NCI-H2196 treated with DMSO at 0.1 percent for 48 hours (cell line): ENCODE data around the gene CYP2U1.
A peak's percentile ranks its signal among the peaks of the same experiment; 100 is the strongest.
"Not testable (repeated sequence)": the region's sequence is repeated elsewhere in the genome, so short reads cannot be mapped to it uniquely, and the experiment has no call there.

ENCODE experiments used
- DNase-seq: peaks from one replicate; lab custom pipeline; 2025; ENCODE audit not compliant: unreplicated experiment; lab: John Stamatoyannopoulos, UW

Gene CYP2U1

DNA sequence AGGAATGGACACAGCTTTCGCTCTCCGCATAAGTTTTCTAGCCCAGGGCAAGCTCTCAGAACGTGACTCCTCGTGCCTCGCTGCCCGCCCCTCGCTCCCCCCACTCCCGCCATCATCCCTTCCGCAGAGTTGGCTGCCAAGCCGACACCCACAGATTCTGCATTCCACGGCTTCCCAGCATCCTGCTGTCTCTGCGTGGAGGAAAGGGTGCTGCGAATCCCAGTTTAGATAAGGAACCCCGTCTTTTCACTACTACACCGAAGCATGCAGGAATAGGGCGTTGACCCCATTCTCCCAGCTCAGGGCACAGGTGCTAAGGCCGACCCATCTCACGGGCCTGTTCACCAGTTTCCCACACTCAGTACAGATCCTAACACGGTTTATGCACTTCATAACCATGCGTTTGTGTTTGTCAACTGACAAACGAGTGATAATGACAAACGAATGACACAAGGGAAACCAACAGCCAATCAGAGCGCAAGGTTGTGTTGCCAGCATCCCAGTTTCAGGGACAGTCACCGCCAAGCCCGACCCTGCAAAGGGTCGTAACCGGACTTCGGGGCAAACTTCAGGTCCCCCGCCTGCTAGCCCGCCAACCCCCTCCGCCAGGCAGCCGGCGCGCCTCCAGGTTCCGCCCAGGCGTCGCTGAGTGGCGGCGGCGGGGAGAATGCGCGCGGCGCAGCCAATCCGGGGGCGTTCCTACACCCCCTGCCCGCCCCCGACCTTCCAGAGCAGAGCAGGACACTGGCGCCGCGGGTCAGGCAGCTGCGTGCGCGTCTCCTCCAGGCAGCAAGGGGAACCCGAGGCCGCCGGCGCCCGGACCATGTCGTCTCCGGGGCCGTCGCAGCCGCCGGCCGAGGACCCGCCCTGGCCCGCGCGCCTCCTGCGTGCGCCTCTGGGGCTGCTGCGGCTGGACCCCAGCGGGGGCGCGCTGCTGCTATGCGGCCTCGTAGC lies at the start of gene CYP2U1:
CYP2U1 (plus strand) TSS at position 729 of the 954 bp plus-strand sequence; CDS start at position 824, 95 bp downstream.
- DNase-seq: peak; percentile 12

DNA sequence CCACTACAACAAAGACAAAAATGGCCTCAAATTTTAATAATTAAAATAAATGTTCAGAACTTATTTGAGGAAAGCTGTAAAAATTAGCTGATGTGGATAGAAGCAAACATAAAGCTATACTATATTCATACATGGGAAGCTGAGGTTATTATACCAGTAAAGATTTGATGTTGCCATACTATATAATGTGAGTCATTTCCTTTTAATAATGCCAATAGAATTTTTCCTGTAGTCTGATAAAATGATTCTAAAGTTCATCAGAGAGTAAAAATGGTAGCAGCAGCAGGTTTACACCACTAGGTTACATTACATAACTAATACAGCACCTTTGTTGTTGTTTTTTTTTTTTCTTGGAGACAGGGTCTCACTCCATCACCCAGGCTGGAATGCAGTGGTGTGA lies 45.5 kb upstream of the CYP2U1 start:
- no peak for DNase-seq

DNA sequence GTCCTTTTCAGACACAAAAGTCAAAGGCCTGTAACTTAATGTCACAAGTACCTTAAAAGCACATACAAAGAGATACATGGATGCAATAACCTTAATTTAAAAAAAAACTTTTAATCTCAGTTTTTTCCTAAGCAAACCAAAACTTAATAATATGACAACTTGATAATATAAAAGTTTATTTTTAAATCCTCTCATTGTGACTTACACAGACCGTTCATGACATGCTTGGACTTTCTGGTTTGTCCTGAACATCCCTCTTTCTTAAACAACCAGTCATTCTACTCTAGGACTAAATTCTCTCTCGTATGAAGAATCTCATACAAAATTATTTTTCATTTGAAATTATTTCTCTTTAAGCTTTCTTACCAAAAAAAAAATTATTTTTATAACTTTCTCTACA lies 43.1 kb upstream of the CYP2U1 start:
- no peak for DNase-seq

DNA sequence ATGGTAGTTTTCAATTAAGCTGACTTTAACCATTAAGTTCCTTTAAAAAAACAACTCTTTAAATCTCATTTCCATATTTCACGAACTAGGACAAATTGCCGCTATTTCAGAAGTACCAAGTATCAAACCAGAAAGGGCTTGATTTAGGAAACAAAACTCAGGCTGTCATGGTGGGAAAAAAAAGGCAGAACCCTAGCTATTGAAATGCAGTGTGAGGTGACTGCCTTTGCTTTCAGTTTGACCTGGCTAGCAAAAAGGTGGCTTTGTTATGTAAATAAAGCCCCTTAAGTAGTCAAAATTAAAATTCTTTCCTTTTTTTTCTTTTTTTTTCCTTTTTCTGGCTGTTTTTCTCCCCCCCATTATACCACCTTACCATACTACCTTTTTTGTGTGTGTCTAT lies 40.6 kb upstream of the CYP2U1 start:
- DNase-seq: no peak

GRCh38 chr4:107891299-107891698 lies 40.0 kb upstream of the CYP2U1 start:
- no peak for DNase-seq

- no peak for DNase-seq
Observed at GRCh38 chr4:107893171-107894137, 37.9 kb upstream of the CYP2U1 start.

DNA sequence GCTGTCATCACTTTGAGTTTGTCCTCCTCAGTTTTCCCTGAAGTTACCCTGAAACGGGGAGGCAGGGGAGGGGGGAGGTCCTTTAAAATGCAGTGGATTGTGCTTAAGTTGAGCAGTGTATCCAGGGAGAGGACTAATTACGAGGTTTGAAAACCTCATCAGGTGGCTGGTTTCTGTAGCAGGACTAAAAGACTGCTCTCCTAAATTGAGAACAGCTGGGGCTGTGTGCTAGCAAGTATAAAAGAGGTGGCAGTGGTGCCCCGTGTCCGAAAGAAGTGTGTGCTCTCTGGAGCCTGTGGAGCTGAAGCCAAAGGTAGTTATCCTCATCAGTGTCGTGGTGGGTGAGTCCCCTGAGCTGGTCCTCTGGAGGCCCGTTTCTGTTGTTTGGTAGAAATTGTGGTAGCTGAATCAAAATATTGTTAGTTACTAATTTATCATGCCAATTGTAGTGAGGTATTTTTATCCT lies 37.2 kb upstream of the CYP2U1 start:
- DNase-seq: no peak

- DNase-seq: no peak
Observed at GRCh38 chr4:107896158-107896645, 35.1 kb upstream of the CYP2U1 start.

GRCh38 chr4:107896646-107897045 lies 34.7 kb upstream of the CYP2U1 start:
- no peak for DNase-seq

GRCh38 chr4:107897823-107898222 lies 33.5 kb upstream of the CYP2U1 start:
- DNase-seq: no peak

- DNase-seq: no peak
Observed at GRCh38 chr4:107900067-107900466, 31.3 kb upstream of the CYP2U1 start.

- no peak for DNase-seq
Observed at GRCh38 chr4:107900508-107900907, 30.8 kb upstream of the CYP2U1 start.

- DNase-seq: no peak
Observed at GRCh38 chr4:107901213-107901934, 30.0 kb upstream of the CYP2U1 start.

- DNase-seq: no peak
Observed at GRCh38 chr4:107902715-107903114, 28.6 kb upstream of the CYP2U1 start.

DNA sequence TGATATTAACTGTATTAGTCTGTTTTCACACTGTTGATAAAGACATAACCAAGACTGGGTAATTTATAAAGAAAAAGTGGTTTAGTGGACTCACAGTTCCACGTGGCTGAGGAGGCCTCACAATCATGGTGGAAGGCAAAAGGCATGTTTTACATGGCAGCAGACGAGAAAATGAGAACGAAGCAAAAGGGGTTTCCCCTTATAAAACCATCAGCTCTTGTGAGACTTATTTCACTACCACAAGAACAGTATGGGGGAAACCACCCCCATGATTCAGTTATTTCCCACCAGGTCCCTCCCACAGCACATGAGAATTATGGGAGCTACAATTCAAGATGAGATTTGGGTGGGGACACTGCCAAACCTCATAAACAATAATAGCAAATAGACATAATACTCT lies 26.3 kb upstream of the CYP2U1 start:
- DNase-seq: not testable (repeated sequence)

- no peak for DNase-seq
Observed at GRCh38 chr4:107906458-107907100, 24.8 kb upstream of the CYP2U1 start.

- DNase-seq: no peak
Observed at GRCh38 chr4:107908377-107908776, 23.0 kb upstream of the CYP2U1 start.

GRCh38 chr4:107913283-107913899 lies 18.0 kb upstream of the CYP2U1 start:
- DNase-seq: no peak

- no peak for DNase-seq
Observed at GRCh38 chr4:107915220-107915619, 16.1 kb upstream of the CYP2U1 start.

DNA sequence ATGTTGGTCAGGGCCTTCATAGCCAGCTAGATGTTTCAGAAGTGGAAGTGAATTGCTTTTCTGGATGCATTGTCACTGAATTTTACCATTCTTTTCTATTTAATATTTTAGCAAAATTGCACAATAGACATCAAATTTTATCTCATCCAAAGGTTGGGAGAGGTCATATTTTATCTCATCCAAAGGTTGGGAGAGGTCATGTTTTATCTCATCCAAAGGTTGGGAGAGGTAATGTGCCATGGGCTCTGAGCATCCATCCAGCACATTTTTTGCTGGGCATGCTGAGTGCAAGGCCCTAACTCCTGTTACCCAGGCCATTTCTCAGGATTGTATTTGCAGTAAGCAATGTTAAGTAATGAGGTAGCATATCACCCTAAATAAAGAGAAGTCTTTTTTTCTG lies 14.7 kb upstream of the CYP2U1 start:
- DNase-seq: no peak
